VCaP (cell line): ENCODE measurements around the gene PTGES.
"Not testable (repeated sequence)": the region's sequence is repeated elsewhere in the genome, so short reads cannot be mapped to it uniquely, and the experiment has no call there.

Experiments
- H3K27ac ChIP-seq: fragments of 450-650 bp; 2 replicates; pipeline ENCODE4 v1.5.1; 2017
- TF ChIP-seq, protein P1 (sequence below): fragments of 450-650 bp; conservative IDR thresholded peaks from 2 replicates; pipeline ENCODE4 v1.5.1; 2017; ENCODE audit warnings: mild to moderate bottlenecking, moderate library complexity

PTGES gene

GRCh38 chr9:129776566-129776937 lies 23.7 kb upstream of the PTGES start:
- no peak overlapping the region for H3K27ac ChIP-seq
- TF ChIP-seq, protein P1, sequence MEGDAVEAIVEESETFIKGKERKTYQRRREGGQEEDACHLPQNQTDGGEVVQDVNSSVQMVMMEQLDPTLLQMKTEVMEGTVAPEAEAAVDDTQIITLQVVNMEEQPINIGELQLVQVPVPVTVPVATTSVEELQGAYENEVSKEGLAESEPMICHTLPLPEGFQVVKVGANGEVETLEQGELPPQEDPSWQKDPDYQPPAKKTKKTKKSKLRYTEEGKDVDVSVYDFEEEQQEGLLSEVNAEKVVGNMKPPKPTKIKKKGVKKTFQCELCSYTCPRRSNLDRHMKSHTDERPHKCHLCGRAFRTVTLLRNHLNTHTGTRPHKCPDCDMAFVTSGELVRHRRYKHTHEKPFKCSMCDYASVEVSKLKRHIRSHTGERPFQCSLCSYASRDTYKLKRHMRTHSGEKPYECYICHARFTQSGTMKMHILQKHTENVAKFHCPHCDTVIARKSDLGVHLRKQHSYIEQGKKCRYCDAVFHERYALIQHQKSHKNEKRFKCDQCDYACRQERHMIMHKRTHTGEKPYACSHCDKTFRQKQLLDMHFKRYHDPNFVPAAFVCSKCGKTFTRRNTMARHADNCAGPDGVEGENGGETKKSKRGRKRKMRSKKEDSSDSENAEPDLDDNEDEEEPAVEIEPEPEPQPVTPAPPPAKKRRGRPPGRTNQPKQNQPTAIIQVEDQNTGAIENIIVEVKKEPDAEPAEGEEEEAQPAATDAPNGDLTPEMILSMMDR: no peak

- H3K27ac ChIP-seq: not testable (repeated sequence)
Observed at GRCh38 chr9:129776096-129776495, 23.3 kb upstream of the PTGES start.

DNA sequence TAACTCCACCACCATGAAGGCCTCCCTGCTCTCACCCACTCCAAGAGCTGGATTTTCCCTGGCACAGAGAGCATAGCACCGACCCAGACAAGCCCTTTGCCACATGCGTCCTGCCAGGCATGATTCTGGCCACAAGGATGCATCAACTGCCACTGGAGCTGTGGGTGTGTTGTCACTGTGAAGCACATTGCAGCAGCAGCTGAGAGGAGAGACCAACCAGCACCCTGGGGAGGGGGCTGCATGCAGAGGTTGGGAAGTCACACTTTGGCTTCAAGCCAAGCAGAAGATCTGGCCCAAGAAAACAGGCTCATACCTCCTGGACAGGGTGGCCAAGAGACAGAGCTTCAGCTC lies 22.6 kb upstream of the PTGES start:
- no peak overlapping the region for H3K27ac ChIP-seq
- TF ChIP-seq, protein P1: no peak

DNA sequence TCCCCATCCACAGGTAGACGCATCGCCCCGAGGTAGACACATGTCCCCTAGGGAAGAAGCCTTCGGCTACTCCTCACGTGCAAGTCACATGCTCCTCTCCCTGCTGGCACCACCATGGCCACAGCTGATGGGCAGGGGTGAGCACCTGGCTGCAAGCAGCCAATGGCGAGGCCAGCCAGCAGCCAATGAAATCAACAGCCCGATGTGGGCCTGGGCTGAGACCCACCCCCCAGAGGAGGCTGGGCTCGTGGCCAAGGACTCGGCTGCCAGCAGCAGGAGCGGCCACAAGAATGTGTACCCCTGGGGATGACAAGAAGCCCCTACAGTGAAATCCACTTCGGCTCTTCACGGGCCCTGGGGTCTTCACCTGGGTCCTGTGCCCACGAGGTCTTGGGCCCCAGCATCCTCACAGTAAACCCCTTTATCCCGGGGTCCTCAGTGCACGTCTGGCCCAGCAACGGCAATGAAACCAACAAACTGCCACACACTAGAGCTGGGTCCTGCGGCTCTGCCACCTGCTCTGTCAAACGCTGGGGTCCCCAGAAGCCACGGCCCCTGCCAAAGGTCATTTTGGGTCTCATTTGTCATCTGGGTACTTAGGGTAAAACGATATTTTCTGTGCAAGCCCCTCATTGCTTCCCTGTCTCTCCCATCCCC lies 22.1 kb upstream of the PTGES start:
- TF ChIP-seq, protein P1: no peak
- no peak overlapping the region for H3K27ac ChIP-seq

DNA sequence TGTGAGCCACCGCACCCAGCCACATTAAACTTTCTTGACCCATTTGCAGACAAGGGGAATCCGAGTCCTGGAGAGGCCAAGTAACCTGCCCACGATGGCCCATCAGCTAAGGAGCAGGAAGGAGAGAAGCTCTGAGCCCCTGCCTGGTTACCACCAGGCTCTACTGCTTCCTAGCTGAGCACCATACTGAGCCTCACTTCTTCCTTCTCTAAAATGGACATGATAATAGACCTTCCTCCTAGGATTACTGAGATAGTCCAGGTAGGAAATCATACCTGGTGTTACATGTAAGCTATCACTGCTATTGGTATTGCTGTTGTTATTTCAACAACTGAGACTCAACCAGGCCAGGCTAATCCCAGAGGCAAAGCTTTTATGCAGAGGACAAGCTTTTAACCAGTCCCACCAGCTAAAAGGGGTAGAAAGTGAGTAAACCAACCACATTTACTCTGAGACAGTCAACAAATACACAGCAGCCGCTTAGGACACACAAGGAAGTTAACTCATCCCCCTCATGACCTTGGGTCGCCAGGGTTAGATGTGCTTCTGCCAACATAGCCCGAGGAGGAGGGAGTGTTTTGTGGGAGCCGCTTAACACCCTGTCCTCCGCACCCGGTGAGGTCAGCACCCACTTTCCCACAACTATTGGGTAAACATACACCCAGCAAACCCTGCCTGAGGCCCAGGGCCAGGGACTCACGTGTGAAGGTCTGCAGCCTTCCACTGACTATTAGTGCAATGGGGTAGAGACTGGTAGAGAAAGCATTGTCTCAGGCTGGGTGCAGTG lies 20.6 kb upstream of the PTGES start:
- TF ChIP-seq, protein P1: no peak
- H3K27ac ChIP-seq: no peak overlapping the region

DNA sequence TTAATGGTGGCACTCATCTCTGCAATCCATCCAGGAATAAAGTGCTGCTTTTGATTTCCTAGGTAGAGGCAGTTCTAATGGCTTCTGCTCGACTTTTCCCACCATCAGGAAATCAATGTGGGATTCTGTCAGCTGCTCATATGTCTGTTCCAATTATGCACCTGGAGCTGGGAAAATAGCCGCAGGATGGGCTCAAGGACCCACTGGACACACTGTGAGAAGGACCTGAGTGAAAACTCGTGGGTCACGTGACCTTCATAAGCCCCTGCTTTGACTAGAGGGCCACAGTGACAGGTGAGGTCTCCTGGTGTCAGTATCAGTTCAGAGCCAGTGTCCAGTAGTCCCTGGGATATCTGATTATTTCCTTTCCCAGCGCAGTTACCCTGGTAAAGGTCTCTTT lies 17.9 kb upstream of the PTGES start:
- TF ChIP-seq, protein P1: no peak

GRCh38 chr9:129769669-129770068 lies 16.8 kb upstream of the PTGES start:
- H3K27ac ChIP-seq: no peak overlapping the region
- TF ChIP-seq, protein P1: no peak

More for the DNA sequence above, 17.9 kb upstream of the PTGES start:
- H3K27ac ChIP-seq: no peak overlapping the region

DNA sequence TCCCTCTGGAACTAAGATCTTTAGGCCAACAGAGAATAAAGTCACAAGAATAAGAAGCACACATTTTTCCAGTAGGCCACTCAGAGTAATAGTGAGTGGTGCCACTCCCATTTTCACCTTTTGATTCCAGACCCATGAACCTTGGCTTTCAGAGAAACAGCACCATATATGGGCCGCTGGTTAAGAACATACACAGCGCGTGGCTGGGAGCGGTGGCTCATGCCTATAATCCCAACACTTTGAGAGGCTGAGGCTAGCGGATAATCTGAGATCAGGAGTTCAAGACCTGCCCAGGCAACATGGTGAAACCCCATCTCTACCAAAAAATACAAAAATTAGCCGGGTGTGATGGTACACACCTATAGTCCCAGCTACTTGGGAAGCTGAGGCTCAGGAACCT lies 15.6 kb upstream of the PTGES start:
- no peak overlapping the region for H3K27ac ChIP-seq
- TF ChIP-seq, protein P1: no peak
